H1 (cell line): ENCODE data around the gene OPALIN. TPM values are rescaled to one million over a fixed set of nuclear protein-coding genes. Genes with fewer than 3 reads are reported as not detected.

Experiments used
- ATF3 ChIP-seq: IDR thresholded peaks from 2 replicates; pipeline ENCODE4 v1.6.1; 2011; ENCODE audit warnings: low read depth, mild to moderate bottlenecking, low read length; ENCODE audit not compliant: insufficient read depth
- EZH2 ChIP-seq: fragments of 200-600 bp; sonication (generic); IDR thresholded peaks from 2 replicates; pipeline ENCODE4 v1.7.1; 2012; ENCODE audit warnings: low read depth, mild to moderate bottlenecking, moderate library complexity, low read length, inconsistent platforms; ENCODE audit not compliant: severe bottlenecking
- HDAC6 ChIP-seq: IDR thresholded peaks from one replicate; pipeline ENCODE4 v1.7.1; 2012; ENCODE audit warnings: low read depth, mild to moderate bottlenecking, inconsistent platforms, low read length, moderate library complexity
- PHF8 ChIP-seq: fragments of 200-600 bp; sonication (generic); conservative IDR thresholded peaks from 2 replicates; pipeline ENCODE4 v1.7.1; 2012; ENCODE audit warnings: low read depth, mild to moderate bottlenecking, inconsistent platforms, low read length, moderate library complexity
- RNF2 ChIP-seq: fragments of 200-900, 300-1000 bp; sonication (generic); IDR thresholded peaks from 2 replicates; pipeline ENCODE4 v1.7.1; 2016; ENCODE audit warnings: borderline replicate concordance, low read depth, mild to moderate bottlenecking, antibody characterized with exemption, low read length; ENCODE audit not compliant: poor library complexity, severe bottlenecking; ENCODE audit errors: missing control alignments
- TAF1 ChIP-seq: IDR thresholded peaks from 2 replicates; pipeline ENCODE4 v1.6.1; 2011; ENCODE audit warnings: mild to moderate bottlenecking, low read depth, low read length
- polyA plus RNA-seq, 7 experiments: library from polyadenylated mRNA; depleted of rRNA in 3 of 7; stranded (reverse) in 5 of 7; unstranded in 2 of 7; fragments of >200 nt in 5 of 7; fragments of 200-250 nt in 2 of 7; gene quantifications; 1 replicate in 5 of 7; 2 replicates in 1 of 7; 4 replicates in 1 of 7; pipeline versions ENCODE4 v1.2.1 to v1.2.3, GENCODE V29; 2011 to 2013; ENCODE audit warnings: missing spikeins in 2 of 7, mixed read lengths in 2 of 7
- total RNA-seq: library from RNA; stranded (reverse); fragmentation: NEBNext Ultra II Directional; extraction: Animal tissue kit (Norgen Biotek cat#: 25700); gene quantifications from 2 replicates; pipeline ENCODE4 v1.2.1, GENCODE V29; 2021

The OPALIN gene
- total and polyA plus RNA-seq, 2 of the 8 experiments (the other 6 are each of a cell fraction or from before 2014, with no cell fraction given), result 0.03 TPM; not detected in 1

GRCh38 chr10:96374004-96374403 lies 15.2 kb upstream of the OPALIN start (continued):
- TF ChIP-seq HDAC6 (no peak), TAF1 (no peak), ATF3 (no peak), PHF8 (no peak), RNF2 (no peak), EZH2 (no peak)
